Colonic mucosa (tissue), 4 donors: ENCODE measurements around the gene PRODH. TPM values are rescaled to one million over a fixed set of nuclear protein-coding genes. Genes with fewer than 3 reads are reported as not detected.

Experiments
- DNase-seq: peaks from one replicate; pipeline ENCODE4 v3.0.0-alpha.2; 2020
- H3K27ac ChIP-seq: fragments of 200-600 bp; one replicate; pipeline ENCODE4 v1.8.0; 2021
- H3K27me3 ChIP-seq: fragments of 200-600 bp; one replicate; pipeline ENCODE4 v1.8.0; 2021
- H3K36me3 ChIP-seq: fragments of 200-600 bp; one replicate; pipeline ENCODE4 v1.8.0; 2021
- H3K4me1 ChIP-seq: fragments of 200-600 bp; one replicate; pipeline ENCODE4 v1.8.0; 2021; ENCODE audit warnings: mild to moderate bottlenecking
- H3K4me3 ChIP-seq: fragments of 200-600 bp; one replicate; pipeline ENCODE4 v1.8.0; 2021
- H3K9ac ChIP-seq, 2 donors: one replicate each; pipeline ENCODE4 v1.7.0; 2013; ENCODE audit warnings: control low read depth in 2 of 2, low read depth in 2 of 2, low read length in 2 of 2
- H3K9me3 ChIP-seq: fragments of 200-600 bp; one replicate; pipeline ENCODE4 v1.8.0; 2021
- CTCF ChIP-seq: fragments of 200-600 bp; IDR thresholded peaks from one replicate; pipeline ENCODE4 v1.8.0; 2022; ENCODE audit warnings: antibody characterized with exemption, mild to moderate bottlenecking
- intact Hi-C: fragments of 100-400 bp; cut with DNase I; formaldehyde crosslinking; loops from one replicate; pipeline ENCODE4 v1.14.1; 2022
- total RNA-seq, 2 donors: library from RNA; stranded (reverse); fragmentation: NEBNext Ultra II Directional in 1 of 2; extraction: Animal tissue kit (Norgen Biotek cat#: 25700) in 1 of 2; gene quantifications; one replicate each; pipeline ENCODE4 v1.2.1, GENCODE V29; 2021
- donor health status: healthy.
- donor health status: DM: no; HTN: no; CAD: no.
- donor health status: DM: no; HTN: no; CAD: no.

PRODH gene, protein sequence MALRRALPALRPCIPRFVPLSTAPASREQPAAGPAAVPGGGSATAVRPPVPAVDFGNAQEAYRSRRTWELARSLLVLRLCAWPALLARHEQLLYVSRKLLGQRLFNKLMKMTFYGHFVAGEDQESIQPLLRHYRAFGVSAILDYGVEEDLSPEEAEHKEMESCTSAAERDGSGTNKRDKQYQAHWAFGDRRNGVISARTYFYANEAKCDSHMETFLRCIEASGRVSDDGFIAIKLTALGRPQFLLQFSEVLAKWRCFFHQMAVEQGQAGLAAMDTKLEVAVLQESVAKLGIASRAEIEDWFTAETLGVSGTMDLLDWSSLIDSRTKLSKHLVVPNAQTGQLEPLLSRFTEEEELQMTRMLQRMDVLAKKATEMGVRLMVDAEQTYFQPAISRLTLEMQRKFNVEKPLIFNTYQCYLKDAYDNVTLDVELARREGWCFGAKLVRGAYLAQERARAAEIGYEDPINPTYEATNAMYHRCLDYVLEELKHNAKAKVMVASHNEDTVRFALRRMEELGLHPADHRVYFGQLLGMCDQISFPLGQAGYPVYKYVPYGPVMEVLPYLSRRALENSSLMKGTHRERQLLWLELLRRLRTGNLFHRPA
- total RNA-seq, result 10 to 100 TPM; 11.1 to 11.6 TPM

DNA sequence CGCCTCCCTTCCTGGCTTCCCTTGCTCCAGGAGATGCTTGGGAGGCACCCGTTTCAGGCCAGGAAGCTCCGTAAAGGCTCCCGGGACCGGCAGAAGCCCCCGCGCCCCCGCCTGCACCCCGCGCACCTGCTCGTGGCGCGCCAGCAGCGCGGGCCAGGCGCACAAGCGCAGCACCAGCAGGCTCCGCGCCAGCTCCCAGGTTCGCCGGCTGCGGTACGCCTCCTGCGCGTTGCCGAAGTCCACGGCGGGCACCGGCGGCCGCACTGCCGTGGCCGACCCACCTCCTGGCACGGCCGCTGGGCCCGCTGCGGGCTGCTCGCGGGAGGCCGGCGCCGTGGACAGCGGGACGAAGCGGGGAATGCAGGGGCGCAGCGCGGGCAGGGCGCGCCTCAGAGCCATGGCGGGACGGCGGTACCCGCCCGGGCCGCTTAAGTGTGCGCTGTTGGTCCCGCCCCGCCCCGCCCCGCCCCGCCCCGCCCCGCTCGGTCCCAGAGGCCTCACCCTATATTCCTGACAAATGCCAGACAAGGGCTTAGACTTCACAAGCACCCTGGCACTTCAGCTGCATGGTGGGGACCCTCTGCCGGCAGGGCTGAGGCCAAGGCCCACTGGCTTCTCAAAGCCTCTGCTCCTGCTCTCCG lies at the start of gene PRODH:
Gene PRODH, minus strand, starts transcription at position 405 of the 641 bp plus-strand sequence. Its CDS starts 6 bp downstream, at position 399.
- Histone ChIP-seq H3K9ac (no peak within 1 kb of the TSS), H3K27ac (no peak within 1 kb of the TSS), H3K27me3 (no peaks in the 10 kb centered on the region), H3K4me1 (no peaks in the 10 kb centered on the region), H3K4me3 (no peak within 1 kb of the TSS), H3K36me3 (no peaks in the 10 kb centered on the region), H3K9me3 (no peaks in the 10 kb centered on the region)
- intact Hi-C loops, result no loop called here
- no peak for TF ChIP-seq CTCF
- DNase-seq, result no peak

DNA sequence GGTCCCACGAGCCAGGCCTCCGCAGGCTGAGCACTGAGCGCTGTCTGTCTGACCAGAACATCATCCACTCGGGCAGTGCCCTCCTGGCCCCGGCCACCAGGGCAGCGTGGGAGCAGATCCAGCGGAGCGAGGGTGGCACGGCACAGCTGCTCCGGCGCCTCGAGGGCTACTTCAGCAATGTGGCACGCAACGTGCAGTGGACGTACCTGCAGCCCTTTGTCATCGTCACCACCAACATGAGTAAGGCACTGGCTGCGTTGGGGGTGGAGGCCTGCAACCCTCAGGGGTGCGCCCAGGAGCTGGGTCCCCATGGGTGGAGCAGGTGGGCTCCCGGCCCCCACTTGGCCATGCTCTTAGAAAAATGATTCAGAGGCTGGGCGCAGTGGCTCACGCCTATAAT lies 49.7 kb upstream of the PRODH start:
- Histone ChIP-seq H3K9ac (no peak overlapping the region), H3K9me3 (no peaks in the 10 kb centered on the region), H3K4me3 (no peak overlapping the region), H3K36me3 (no peaks in the 10 kb centered on the region), H3K27me3 (no peaks in the 10 kb centered on the region), H3K4me1 (no peaks in the 10 kb centered on the region), H3K27ac (no peak overlapping the region)
- no peak for TF ChIP-seq CTCF
- DNase-seq, result no peak
- intact Hi-C loops, result no loop called here

DNA sequence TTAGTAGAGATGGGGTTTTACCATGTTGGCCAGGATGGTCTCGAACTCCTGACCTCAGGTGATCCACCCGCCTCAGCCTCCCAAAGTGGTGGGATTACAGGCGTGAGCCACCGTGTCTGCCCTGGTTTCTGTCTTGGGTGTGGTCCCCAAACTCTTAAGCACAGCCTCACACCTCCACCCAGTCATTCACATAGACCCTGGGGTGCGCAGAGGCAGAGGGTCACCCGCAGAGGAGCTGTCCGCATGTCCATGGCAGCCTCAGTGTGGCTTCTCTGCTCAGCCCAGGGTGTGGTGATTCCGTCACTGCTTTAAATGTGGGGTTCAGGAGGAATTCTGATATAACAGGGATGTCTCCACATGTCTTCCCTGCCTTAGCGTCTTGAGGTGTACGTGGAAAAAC lies 48.5 kb upstream of the PRODH start:
- no peak for TF ChIP-seq CTCF
- Histone ChIP-seq H3K27ac (no peak overlapping the region), H3K9ac (no peak overlapping the region), H3K9me3 (no peaks in the 10 kb centered on the region), H3K27me3 (no peaks in the 10 kb centered on the region), H3K4me3 (no peak overlapping the region), H3K4me1 (no peaks in the 10 kb centered on the region), H3K36me3 (no peaks in the 10 kb centered on the region)
- no peak for DNase-seq
- intact Hi-C loops, result no loop called here

DNA sequence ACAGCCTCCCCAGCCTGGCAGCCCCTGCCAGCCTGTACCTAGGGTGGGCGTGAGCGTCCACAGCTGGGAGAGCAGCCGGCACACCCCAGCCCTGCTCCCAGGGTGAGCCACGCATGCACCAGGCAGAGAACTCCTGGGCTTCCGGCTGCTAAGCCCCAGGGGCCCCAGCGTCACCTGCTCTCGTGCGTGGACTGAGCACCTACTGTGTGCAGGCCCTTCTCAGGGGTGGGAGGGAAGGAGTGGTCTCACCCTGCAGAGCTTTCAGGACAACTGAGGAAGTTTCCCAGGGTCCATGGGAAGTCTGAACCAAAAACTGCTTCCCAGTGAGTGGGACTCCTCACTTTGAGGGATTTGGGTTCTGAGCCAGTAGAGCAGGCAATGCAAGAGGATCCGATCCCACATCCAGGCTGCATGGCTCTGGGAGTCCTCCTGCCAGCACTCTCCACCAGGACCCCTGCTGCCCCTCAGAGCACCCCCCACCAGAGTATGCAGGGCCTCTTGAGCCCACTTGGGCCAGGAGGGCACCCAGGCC lies 47.1 kb upstream of the PRODH start:
- Histone ChIP-seq H3K9ac (no peak overlapping the region), H3K27me3 (no peaks in the 10 kb centered on the region), H3K4me1 (no peaks in the 10 kb centered on the region), H3K4me3 (no peak overlapping the region), H3K9me3 (no peaks in the 10 kb centered on the region), H3K27ac (no peak overlapping the region), H3K36me3 (no peaks in the 10 kb centered on the region)
- no peak for TF ChIP-seq CTCF
- no peak for DNase-seq
- intact Hi-C loops, result no loop called here

DNA sequence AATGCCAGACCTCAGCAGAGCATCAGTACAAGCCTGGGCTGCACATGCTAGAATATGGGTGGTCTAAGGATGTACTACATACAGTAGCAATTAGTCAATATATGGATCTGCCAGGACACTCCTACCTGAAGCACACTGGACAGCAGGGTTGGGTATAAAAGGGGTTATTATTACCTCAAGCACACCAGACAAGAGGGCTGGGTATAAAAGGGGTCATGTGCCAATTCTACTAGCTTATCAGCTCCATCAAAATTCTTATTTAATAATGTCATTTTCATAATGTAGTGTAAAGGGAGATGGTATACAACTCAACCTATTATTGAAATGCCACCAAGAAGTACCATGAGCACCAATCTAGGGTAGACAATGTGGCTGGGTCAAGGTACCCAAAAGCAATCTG lies 44.7 kb upstream of the PRODH start:
- H3K4me1 ChIP-seq, result no peaks in the 10 kb centered on the region
- no peak for TF ChIP-seq CTCF
- intact Hi-C loops, result no loop called here
- H3K4me3 ChIP-seq, result no peak overlapping the region
- H3K27ac ChIP-seq, result no peak overlapping the region
- H3K9me3 ChIP-seq, result no peaks in the 10 kb centered on the region
- H3K36me3 ChIP-seq, result no peaks in the 10 kb centered on the region
- H3K27me3 ChIP-seq, result no peaks in the 10 kb centered on the region
- no peak for DNase-seq
- H3K9ac ChIP-seq, result no peak overlapping the region
